CD4-positive, alpha-beta T cell treated with Interleukin-21 for 1 hour (primary cell): Measurements from ENCODE around the gene ULBP1.
A peak's percentile ranks its signal among the peaks of the same experiment; 100 is the strongest.
"Not testable (repeated sequence)": the region's sequence is repeated elsewhere in the genome, so short reads cannot be mapped to it uniquely, and the experiment has no call there.

Source experiments
- DNase-seq: peaks from one replicate; pipeline ENCODE4 v3.0.0-alpha.2; 2020

The ULBP1 gene

GRCh38 chr6:149979293-149979692 is 15.6 kb downstream of the ULBP1 start:
- DNase-seq = no peak

GRCh38 chr6:149983145-149983544 is 19.4 kb downstream of the ULBP1 start:
- no peak for DNase-seq

- DNase-seq = no peak
Measured at GRCh38 chr6:149984773-149985172, 21.0 kb downstream of the ULBP1 start.

- DNase-seq = no peak
Measured at GRCh38 chr6:149985481-149985937, 21.8 kb downstream of the ULBP1 start.

GRCh38 chr6:149987602-149988107 is 23.9 kb downstream of the ULBP1 start:
- DNase-seq = no peak

- DNase-seq = no peak
Measured at GRCh38 chr6:149988550-149989346, 25.0 kb downstream of the ULBP1 start.

- no peak for DNase-seq
Measured at GRCh38 chr6:149990212-149990660, 26.5 kb downstream of the ULBP1 start.

GRCh38 chr6:149990661-149991471 is 27.1 kb downstream of the ULBP1 start:
- DNase-seq = no peak

- not testable (repeated sequence) for DNase-seq
Measured at GRCh38 chr6:149991472-149991795, 27.7 kb downstream of the ULBP1 start.

- DNase-seq = no peak
Measured at GRCh38 chr6:149991838-149992237, 28.1 kb downstream of the ULBP1 start.

- no peak for DNase-seq
Measured at GRCh38 chr6:149995235-149995750, 31.6 kb downstream of the ULBP1 start.

GRCh38 chr6:149995971-149996370 is 32.2 kb downstream of the ULBP1 start:
- no peak for DNase-seq

- DNase-seq = no peak
Measured at GRCh38 chr6:149999636-150000035, 35.9 kb downstream of the ULBP1 start.

GRCh38 chr6:150001295-150002008 is 37.7 kb downstream of the ULBP1 start:
- no peak for DNase-seq

- no peak for DNase-seq
Measured at GRCh38 chr6:150002710-150003109, 39.0 kb downstream of the ULBP1 start.

- not testable (repeated sequence) for DNase-seq
Measured at GRCh38 chr6:150003599-150003998, 39.9 kb downstream of the ULBP1 start.

- DNase-seq = peak; percentile 78
Measured at GRCh38 chr6:150004101-150004782, 40.5 kb downstream of the ULBP1 start.

- peak; percentile 93 for DNase-seq
Measured at GRCh38 chr6:150004783-150005717, 41.3 kb downstream of the ULBP1 start.

- DNase-seq = no peak
Measured at GRCh38 chr6:150005761-150006651, 42.3 kb downstream of the ULBP1 start.

GRCh38 chr6:150006961-150007464 is 43.3 kb downstream of the ULBP1 start:
- peak; percentile 48 for DNase-seq
